Uterus (tissue), 4 donors: ENCODE data around the gene TACR1. TPM values are rescaled to one million over a fixed set of nuclear protein-coding genes. Genes with fewer than 3 reads are reported as not detected.

Source experiments
- DNase-seq, 2 donors: peaks; one replicate each; pipeline ENCODE4 v3.0.0-alpha.2; 2019 to 2020
- H3K27ac ChIP-seq, 2 donors: fragments of 200-600 bp; sonication (generic); 1 replicate in 1 of 2; 2 replicates in 1 of 2; pipeline ENCODE4 v1.5.1; 2016 to 2018
- H3K27me3 ChIP-seq, 2 donors: fragments of 200-600 bp; sonication (generic); one replicate each; pipeline ENCODE4 v1.5.1; 2018 to 2019; ENCODE audit warnings: control low read depth in 1 of 2
- H3K36me3 ChIP-seq, 2 donors: fragments of 200-600 bp; sonication (generic); one replicate each; pipeline ENCODE4 v1.5.1; 2019; ENCODE audit warnings: control low read depth in 1 of 2
- H3K4me1 ChIP-seq, 2 donors: fragments of 200-600 bp; sonication (generic); one replicate each; pipeline ENCODE4 v1.5.1; 2018 to 2019; ENCODE audit warnings: control low read depth in 1 of 2
- H3K4me3 ChIP-seq, 2 donors: fragments of 200-600 bp; sonication (generic); 1 replicate in 1 of 2; 2 replicates in 1 of 2; pipeline ENCODE4 v1.5.1; 2018 to 2019; ENCODE audit warnings: mild to moderate bottlenecking in 1 of 2
- H3K9me3 ChIP-seq, 2 donors: fragments of 200-600 bp; sonication (generic); one replicate each; pipeline ENCODE4 v1.5.1; 2019; ENCODE audit warnings: control low read depth in 1 of 2
- CTCF ChIP-seq, 4 experiments: fragments of 200-600 bp in 2 of 4; fragments of 450-650 bp in 2 of 4; sonication (generic) in 2 of 4; IDR thresholded peaks; one replicate each; pipeline ENCODE4 v1.5.1; 2016 to 2019; ENCODE audit warnings: antibody characterized with exemption in 4 of 4, mild to moderate bottlenecking in 2 of 4, moderate library complexity in 1 of 4
- POLR2A ChIP-seq, 2 donors: fragments of 450-650 bp; IDR thresholded peaks; one replicate each; pipeline ENCODE4 v1.6.1; 2016; ENCODE audit warnings: antibody characterized with exemption in 2 of 2, mild to moderate bottlenecking in 1 of 2, moderate library complexity in 1 of 2
- intact Hi-C: fragments of 100-400 bp; cut with DNase I; formaldehyde crosslinking; loops from one replicate; pipeline ENCODE4 v1.15.1; 2023; ENCODE audit warnings: low total_unique reads
- total RNA-seq, 4 donors: library from RNA; depleted of rRNA in 3 of 4; stranded (reverse); fragments of >200 nt in 3 of 4; gene quantifications; one replicate each; pipeline versions ENCODE4 v1.1.0 to v1.2.4, GENCODE V29; 2014 to 2023
- donor health status: DM: yes; HTN: yes; CAD: no.

Gene TACR1
- total RNA-seq, 4 donors from 2014 or later, result 1.9 to 25.4 (median 9.1) TPM

GRCh38 chr2:75090770-75091515 lies 108.4 kb downstream of the TACR1 start:
- TF ChIP-seq POLR2A (IDR thresholded peaks at IDR 0.05), result no peak
- no peak for TF ChIP-seq CTCF (IDR thresholded peaks at IDR 0.05)
- intact Hi-C loops, result no loop called here
- no peaks in the 10 kb centered on the region for H3K4me1 ChIP-seq
- H3K36me3 ChIP-seq, result no peaks in the 10 kb centered on the region
- no peak overlapping the region for H3K27ac ChIP-seq
- DNase-seq, result no peak
- H3K9me3 ChIP-seq, result no peaks in the 10 kb centered on the region
- H3K4me3 ChIP-seq, result no peak overlapping the region
- no peaks in the 10 kb centered on the region for H3K27me3 ChIP-seq

GRCh38 chr2:75089471-75089870 lies 109.8 kb downstream of the TACR1 start:
- DNase-seq, result no peak
- Histone ChIP-seq H3K4me1 (no peaks in the 10 kb centered on the region), H3K36me3 (no peaks in the 10 kb centered on the region), H3K27me3 (no peaks in the 10 kb centered on the region), H3K27ac (no peak overlapping the region), H3K4me3 (no peak overlapping the region), H3K9me3 (no peaks in the 10 kb centered on the region)
- intact Hi-C loops, result no loop called here
- TF ChIP-seq POLR2A (IDR thresholded peaks at IDR 0.05) (no peak), CTCF (IDR thresholded peaks at IDR 0.05) (no peak)

GRCh38 chr2:75088791-75089190 lies 110.5 kb downstream of the TACR1 start:
- Histone ChIP-seq H3K36me3 (no peaks in the 10 kb centered on the region), H3K4me3 (no peak overlapping the region), H3K4me1 (no peaks in the 10 kb centered on the region), H3K9me3 (no peaks in the 10 kb centered on the region), H3K27ac (no peak overlapping the region), H3K27me3 (no peaks in the 10 kb centered on the region)
- intact Hi-C loops, result no loop called here
- no peak for TF ChIP-seq POLR2A (IDR thresholded peaks at IDR 0.05)
- TF ChIP-seq CTCF (IDR thresholded peaks at IDR 0.05), result no peak
- DNase-seq, result no peak

GRCh38 chr2:75087736-75088135 lies 111.6 kb downstream of the TACR1 start:
- H3K9me3 ChIP-seq, result no peaks in the 10 kb centered on the region
- no peak overlapping the region for H3K4me3 ChIP-seq
- H3K36me3 ChIP-seq, result no peaks in the 10 kb centered on the region
- no peak overlapping the region for H3K27ac ChIP-seq
- TF ChIP-seq POLR2A (IDR thresholded peaks at IDR 0.05) (no peak), CTCF (IDR thresholded peaks at IDR 0.05) (no peak)
- H3K4me1 ChIP-seq, result no peaks in the 10 kb centered on the region
- no peaks in the 10 kb centered on the region for H3K27me3 ChIP-seq
- intact Hi-C loops, result no loop called here
- no peak for DNase-seq

GRCh38 chr2:75079575-75079974 lies 119.7 kb downstream of the TACR1 start:
- H3K27me3 ChIP-seq, result no peaks in the 10 kb centered on the region
- TF ChIP-seq CTCF (IDR thresholded peaks at IDR 0.05) (no peak), POLR2A (IDR thresholded peaks at IDR 0.05) (no peak)
- no peaks in the 10 kb centered on the region for H3K9me3 ChIP-seq
- no peak for DNase-seq
- H3K27ac ChIP-seq, result no peak overlapping the region
- intact Hi-C loops, result no loop called here
- H3K36me3 ChIP-seq, result no peaks in the 10 kb centered on the region
- H3K4me3 ChIP-seq, result no peak overlapping the region
- no peaks in the 10 kb centered on the region for H3K4me1 ChIP-seq
